Measurements from ENCODE around the gene RPS6KA6.

DNA sequence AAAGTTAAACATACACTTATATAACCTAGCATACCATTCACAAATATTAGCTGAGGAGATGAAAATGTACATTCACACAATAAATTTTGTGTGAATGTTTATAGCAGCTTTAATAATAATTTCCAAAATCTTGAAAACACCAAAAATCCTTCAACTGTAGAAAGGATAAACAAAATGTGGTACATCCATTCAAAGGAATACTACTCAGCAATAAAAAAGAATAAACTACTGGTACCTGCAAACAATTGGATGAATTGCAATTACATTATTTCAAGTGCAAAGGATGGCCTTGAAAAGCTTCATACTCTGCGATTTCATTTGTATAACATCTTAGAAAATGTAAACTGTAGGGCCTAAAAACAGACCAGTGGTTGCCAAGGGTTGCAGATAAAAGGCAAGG is 11.7 kb upstream of the RPS6KA6 start:
- TF ChIP-seq, protein P1, sequence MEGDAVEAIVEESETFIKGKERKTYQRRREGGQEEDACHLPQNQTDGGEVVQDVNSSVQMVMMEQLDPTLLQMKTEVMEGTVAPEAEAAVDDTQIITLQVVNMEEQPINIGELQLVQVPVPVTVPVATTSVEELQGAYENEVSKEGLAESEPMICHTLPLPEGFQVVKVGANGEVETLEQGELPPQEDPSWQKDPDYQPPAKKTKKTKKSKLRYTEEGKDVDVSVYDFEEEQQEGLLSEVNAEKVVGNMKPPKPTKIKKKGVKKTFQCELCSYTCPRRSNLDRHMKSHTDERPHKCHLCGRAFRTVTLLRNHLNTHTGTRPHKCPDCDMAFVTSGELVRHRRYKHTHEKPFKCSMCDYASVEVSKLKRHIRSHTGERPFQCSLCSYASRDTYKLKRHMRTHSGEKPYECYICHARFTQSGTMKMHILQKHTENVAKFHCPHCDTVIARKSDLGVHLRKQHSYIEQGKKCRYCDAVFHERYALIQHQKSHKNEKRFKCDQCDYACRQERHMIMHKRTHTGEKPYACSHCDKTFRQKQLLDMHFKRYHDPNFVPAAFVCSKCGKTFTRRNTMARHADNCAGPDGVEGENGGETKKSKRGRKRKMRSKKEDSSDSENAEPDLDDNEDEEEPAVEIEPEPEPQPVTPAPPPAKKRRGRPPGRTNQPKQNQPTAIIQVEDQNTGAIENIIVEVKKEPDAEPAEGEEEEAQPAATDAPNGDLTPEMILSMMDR (tag by site-specific recombination; IDR thresholded peaks at IDR 0.05), result no peak
- TF ChIP-seq ZNF274 (IDR thresholded peaks at IDR 0.05; ENCODE audit: low read length) (no peak), ZNF274 (tag by site-specific recombination; IDR thresholded peaks at IDR 0.05; ENCODE audit: borderline replicate concordance) (no peak), TCF7L2 (IDR thresholded peaks at IDR 0.05; ENCODE audit: borderline replicate concordance, low read depth, low read length) (no peak), KLF1 (tag by site-specific recombination; IDR thresholded peaks at IDR 0.05) (no peak), ZBTB7A (tag by site-specific recombination; IDR thresholded peaks at IDR 0.05; ENCODE audit: low read depth) (no peak), SETDB1 (IDR thresholded peaks at IDR 0.05; ENCODE audit: insufficient read length, low read length) (no peak), ZNF558 (tag by site-specific recombination; IDR thresholded peaks at IDR 0.05) (no peak), GLI4 (tag by site-specific recombination; IDR thresholded peaks at IDR 0.05) (no peak), ZBTB17 (tag by site-specific recombination; IDR thresholded peaks at IDR 0.05) (no peak), ZNF169 (tag by site-specific recombination; IDR thresholded peaks at IDR 0.05) (no peak)

Measured in HEK293 (cell line).